LHCN-M2 (cell line): ENCODE measurements around the gene ZNF827. TPM values are rescaled to one million over a fixed set of nuclear protein-coding genes. Genes with fewer than 3 reads are reported as not detected.
A peak's percentile ranks its signal among the peaks of the same experiment; 100 is the strongest.

ENCODE experiments used
- DNase-seq: peaks from one replicate; pipeline ENCODE4 v3.0.0-alpha.2; 2012; ENCODE audit warnings: low read depth
- total RNA-seq: library from RNA; depleted of rRNA; stranded (reverse); fragments of >200 nt; gene quantifications from 2 replicates; pipeline ENCODE4 v1.2.3, GENCODE V29; 2014

ZNF827 gene
- total RNA-seq, 1 experiment from 2014 or later = 4.2 TPM

DNA sequence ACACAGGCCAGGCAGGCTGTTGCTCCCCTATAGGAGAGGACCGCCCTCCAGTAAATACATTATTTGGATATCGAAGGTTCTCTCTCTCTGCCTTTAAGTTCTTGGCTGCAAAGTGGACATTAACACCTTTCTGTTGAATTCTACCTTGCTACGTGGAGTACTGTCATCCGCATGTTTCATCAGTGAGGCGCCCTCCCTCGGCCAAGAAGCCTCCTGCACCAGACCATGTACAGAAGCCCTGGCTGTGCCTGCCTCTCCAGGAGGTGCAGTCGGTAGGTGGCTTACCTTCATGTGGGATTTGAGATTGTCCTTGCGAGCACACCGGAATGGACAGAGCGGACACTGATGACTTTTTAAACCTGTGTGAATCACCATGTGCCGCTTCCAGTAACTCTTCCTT lies 46.7 kb downstream of the ZNF827 start:
- no peak for DNase-seq

DNA sequence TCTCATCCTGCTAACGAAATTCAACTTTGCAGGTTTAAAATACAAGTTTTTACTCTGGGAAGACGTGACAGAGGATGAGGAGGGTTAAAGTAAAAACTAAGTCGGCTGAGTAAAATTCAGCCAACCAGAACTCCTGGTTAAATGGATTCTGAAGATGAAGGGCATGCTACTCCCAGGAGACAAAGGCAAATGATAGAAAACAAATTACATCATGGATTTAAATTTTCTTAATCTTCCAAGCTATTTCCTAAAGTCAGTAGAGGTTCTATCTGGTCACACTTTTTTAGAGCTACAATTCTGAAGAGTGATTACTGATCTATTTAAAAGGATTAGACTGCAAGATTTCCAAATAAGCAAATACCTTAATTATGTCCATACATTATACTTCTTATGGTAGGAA lies 47.9 kb downstream of the ZNF827 start:
- no peak for DNase-seq

- DNase-seq = no peak
Observed at GRCh38 chr4:145888393-145888792, 50.2 kb downstream of the ZNF827 start.

DNA sequence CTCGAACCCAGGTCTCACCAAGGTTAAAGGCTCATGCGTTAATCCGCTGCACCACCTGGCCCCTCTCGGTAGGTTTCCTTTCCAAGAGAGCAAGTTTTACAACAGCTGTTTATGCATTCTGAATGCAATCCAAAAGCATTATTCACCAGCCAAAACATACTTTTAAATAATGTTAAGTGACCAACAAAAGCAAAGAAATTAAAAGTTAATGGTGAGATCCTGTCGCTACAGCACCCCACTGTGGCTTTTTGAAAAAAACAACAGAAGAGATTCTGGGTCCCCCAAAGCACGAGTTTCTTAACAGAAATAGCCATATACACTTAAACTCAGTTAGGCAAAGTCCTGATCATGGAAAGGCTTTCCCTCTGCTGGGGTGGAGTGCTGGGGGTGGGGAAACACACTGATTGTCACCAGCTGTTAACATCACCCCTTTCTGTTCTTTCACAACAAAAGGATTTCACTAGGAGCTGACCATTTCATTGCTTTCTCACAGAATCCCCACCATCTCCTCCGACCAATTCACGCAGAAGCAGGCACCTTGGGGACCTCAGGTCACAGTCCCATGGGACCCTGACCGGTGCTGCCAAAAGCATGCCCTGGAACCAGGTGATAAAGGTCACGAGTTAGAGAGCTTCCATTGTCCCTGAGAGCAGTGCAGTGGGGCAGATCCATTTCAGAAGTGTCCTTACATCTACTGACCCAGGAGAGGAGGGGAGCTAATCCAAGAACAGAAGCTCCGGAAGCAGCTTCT lies 51.2 kb downstream of the ZNF827 start:
- DNase-seq = peak; percentile 87

DNA sequence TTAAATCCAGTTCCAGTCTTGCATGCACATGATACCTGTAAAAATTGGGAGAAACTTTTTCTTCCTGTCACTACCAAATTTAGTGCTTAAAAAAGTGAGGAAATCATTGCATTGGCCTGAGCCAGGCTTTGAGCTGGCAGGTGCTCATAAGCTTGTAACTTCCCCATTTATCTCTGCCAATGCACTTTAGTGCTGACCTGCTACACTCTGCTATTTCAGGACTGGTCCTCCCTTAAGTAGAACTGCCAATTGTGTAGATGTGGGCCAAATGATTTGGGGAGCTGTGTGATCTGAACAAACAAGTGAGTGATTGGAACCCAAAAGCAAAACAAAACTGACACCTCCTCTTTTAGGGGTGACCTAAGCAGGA lies 51.8 kb downstream of the ZNF827 start:
- no peak for DNase-seq

GRCh38 chr4:145885666-145886065 lies 53.0 kb downstream of the ZNF827 start:
- DNase-seq = no peak

GRCh38 chr4:145884775-145885174 lies 53.8 kb downstream of the ZNF827 start:
- no peak for DNase-seq

DNA sequence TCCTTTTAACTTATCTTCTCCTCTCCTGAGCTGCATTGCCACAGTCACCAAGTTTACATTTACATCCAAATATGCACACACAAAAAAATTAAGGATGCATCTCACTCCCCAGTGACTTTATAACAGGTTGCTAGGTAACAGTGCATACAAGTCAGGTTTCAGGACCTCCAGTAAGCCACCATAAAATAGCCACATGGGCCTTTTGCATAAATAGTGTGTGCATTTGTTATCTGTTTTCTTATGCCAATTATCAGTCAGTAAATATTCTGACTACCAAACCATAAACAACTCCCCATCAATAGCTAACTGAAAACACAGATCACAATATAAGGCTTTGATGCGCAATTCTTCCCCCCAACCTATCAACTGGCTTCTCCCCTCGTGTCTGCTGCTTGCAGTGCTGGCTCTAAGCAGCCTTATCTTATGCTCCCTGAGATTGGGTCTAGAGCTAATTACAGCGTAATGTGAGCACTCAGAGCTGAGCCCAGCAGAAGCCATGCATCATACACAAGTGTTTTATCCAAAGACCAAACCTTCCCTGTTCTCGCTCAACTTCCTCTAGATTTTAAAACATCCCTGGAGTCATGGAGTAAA lies 55.4 kb downstream of the ZNF827 start:
- no peak for DNase-seq

- peak; percentile 50 for DNase-seq
Observed at GRCh38 chr4:145882604-145883003, 56.0 kb downstream of the ZNF827 start.

- DNase-seq = no peak
Observed at GRCh38 chr4:145881989-145882388, 56.6 kb downstream of the ZNF827 start.

DNA sequence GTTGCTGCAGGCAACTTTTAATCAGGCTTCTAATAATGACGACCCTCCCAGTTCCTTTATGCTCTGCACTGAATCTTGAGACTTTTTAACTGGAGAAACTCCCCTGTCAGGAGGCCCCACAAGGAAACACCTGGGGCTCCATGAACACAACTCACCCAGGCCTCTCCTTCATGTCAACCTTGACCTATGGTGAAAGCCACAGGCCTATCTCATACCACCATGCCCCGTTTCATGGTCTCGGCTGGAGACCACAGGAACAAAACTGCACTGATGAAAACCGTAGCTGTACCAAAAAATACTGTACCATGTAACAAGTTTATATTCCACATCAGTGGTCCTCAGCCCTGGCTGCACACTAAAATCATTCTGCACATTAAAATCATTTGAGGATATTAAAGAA lies 57.0 kb downstream of the ZNF827 start:
- DNase-seq = no peak

- no peak for DNase-seq
Observed at GRCh38 chr4:145880355-145880960, 58.2 kb downstream of the ZNF827 start.

DNA sequence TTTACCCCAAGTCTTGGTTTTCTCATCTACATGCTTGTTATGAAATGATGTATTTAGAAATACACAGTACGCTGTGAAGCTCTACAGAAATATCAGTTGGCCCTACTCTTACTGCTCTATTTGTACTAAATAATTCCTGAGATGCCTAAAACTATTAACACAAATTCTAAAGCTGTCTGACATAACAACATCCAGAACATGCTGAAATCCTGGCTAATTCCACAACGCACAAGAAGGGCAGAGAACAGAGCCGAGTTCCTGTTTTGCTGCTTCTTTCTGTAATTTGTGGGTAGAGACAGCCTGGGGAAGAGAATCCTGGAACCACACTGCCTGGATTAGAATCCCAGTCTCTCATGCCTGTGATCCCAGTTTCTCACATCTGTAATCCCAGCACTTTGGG lies 59.0 kb downstream of the ZNF827 start:
- no peak for DNase-seq

DNA sequence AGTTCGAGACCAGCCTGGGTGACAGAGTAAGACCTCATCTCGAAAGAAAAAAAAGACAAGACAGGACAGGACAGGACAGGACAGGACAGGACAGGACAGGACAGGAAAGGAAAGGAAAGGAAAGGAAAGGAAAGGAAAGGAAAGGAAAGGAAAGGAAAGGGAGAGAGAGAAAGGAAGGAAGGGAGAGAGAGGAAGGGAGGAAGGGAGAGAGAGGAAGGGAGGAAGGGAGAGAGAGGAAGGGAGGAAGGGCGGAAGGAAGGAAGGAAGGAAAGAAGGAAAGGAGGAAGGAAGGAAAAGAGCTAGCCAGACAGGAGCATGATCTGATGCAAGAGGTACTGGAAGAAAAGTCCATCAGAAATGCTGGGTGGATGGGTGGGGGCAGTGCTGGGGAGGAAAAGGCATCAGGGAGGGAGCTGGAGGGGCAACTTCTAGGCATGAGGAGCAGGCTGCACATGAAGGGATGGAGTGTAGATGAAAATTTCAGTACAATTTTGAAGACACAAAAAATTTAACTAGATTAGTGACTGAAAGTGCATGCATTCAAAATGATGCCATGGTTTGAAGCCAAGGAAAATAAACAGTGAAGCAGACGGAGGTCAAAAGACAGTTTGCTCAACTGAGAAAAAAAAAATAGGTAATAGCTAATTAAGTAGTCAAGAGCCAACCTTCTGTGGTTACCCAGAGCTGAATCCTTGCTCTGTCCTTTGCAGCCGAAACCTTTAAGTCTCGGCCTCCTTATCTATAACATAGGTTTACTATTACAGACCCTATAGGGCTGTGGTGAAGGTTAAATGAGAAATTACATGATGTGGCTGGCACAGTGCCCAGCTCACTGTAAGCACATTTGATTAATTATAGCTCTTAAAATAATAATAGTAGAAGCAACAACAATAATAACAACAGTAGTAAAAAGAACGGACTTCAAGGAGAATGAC lies 59.9 kb downstream of the ZNF827 start:
- DNase-seq = no peak

GRCh38 chr4:145876531-145877180 lies 62.0 kb downstream of the ZNF827 start:
- no peak for DNase-seq

- DNase-seq = no peak
Observed at GRCh38 chr4:145873901-145874300, 64.7 kb downstream of the ZNF827 start.

- DNase-seq = no peak
Observed at GRCh38 chr4:145871209-145871608, 67.4 kb downstream of the ZNF827 start.

DNA sequence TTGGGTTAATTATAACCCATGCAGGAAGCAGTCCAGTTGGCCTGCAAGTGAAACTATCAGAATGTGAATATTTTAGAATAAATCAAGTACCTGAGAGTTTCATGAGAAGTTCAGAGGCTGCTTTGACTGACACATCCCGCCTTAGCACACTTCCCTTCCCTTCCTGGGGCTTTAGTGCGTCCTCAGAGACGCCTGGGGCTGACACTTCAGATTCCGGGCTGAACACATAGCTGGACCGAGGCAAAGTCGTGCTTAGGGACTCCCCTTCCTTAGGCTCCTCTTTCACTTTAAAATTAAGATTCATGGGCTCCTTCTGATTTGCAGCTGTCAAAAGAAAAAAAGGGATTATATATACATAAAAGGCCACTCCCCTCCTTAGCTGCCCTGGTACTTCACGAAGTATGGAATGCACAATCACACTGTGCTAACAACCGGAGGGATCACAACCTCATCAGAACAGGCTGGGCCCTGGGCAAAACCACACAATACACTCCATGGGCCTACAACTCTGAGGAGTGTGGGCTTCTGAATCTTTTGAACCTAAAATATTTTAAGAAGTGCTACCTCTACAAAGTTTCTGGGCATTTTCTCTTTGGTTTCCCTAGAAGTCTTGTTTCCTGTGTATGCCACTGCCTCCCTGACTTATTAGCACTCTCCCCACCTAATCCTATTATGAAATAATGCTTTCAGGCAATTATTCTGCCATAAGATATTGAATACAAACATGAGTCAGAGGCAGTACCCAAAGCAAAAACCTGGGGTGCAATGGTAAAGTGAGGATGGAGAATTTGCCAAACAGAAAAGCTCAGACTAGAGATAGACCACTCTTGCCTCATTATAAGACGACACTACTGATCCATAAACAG lies 68.2 kb downstream of the ZNF827 start:
- no peak for DNase-seq

DNA sequence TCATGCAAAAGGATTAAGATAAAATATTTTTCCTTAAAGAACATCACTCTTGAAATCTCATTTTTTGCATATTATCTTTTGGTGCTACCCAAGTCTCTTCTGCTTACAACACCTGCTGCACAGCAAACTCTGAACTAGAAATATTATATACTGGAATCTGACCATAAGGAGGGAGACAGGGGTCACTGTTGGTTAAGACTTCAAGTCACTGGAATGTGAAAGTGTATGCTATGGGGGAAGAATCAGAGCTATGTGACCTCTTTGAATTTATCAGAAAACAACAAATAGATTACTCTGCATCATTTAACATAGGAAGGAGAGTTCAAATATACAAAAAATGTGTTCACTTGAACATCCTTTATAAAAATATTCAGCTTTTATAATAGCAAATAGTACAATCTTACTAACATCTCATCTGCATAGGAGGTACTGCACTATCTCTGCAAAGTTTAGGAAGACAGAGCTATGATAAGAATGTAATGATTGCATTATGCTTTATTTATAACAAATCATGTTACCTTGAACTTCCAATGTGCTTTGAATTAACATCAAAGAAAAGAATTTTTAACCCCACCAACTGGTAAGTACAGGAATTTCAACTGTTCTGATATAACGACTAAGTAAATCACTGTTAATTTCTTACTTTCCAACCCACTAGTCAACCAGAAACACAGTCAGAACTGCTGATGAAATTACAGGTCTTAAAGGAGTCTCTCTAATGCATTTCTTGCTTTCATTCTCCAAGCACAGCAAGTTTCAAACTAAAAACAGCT lies 69.8 kb downstream of the ZNF827 start:
- DNase-seq = no peak

DNA sequence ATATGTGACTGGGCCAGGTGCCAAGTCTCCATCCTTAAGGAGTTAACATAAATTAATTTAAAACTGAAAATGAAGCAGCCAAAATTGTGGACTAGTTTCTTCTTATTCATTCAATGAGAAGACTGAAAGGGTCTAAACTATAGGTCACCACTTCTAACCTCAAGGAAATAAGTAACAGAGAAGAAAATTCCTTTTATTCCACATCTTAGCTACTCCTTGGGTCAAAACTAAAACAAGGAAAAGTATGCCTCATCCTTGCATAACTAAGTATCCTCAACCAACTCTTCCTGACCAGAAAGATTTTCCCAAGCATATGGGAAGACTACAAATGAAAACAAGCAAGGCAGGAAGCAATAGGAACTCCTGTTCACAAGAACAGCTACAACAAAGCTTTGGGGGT lies 71.2 kb downstream of the ZNF827 start:
- DNase-seq = no peak
